ENCODE data around the gene NUPR2. TPM values are rescaled to one million over a fixed set of nuclear protein-coding genes. Genes with fewer than 3 reads are reported as not detected.

Gene NUPR2
- total RNA-seq, 1 experiment from 2014 or later = not detected

DNA sequence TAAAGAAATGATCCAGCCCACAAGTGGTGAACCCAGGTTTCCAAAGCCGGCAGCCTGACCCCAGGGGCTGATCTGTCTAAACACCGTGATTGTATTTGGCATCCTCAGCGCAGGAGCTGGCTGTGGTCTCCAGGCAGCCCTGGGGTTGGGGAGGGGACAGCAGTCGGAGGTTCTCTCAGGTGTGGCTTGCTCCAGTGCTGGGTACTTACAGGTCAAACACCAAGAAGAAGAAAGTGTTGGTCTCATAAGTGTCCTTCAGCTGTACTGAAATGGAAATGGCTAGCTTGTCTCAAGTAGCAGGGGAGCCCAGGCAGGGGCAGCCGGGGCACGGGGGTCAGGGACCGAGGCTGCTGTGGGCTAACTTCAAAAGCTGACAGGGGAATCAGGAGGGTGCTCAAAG, 29.5 kb downstream of the NUPR2 start:
- Mint-ChIP-seq H3K4me3 (no peak overlapping the region), H3K27me3 (ENCODE audit: low read depth) (no peaks in the 10 kb centered on the region), H3K9me3 (peaks cover 0 to 4% of the 10 kb centered on the region in 2 experiments; a peak in 2 of 5 replicates), H3K36me3 (ENCODE audit: insufficient read depth in 1 of 3, low read depth in 3 of 3) (peaks cover 2 to 9% (median 4%) of the 10 kb centered on the region in 3 experiments; a peak in 5 of 7 replicates), H3K27ac (no peak overlapping the region), H3K4me1 (no peaks in the 10 kb centered on the region)
- Histone ChIP-seq H3K56ac (ENCODE audit: insufficient read length, low read depth, low read length) (no peak overlapping the region), H3K23me2 (ENCODE audit: insufficient read length, low read depth, low read length, poor library complexity, severe bottlenecking) (no peaks in the 10 kb centered on the region), H3K79me1 (ENCODE audit: insufficient read depth, low read depth, low read length, poor library complexity, severe bottlenecking) (no peaks in the 10 kb centered on the region), H3K4ac (ENCODE audit: low read depth, low read length) (no peak overlapping the region), H4K20me1 (ENCODE audit: control insufficient read depth, insufficient read depth, insufficient read length) (no peaks in the 10 kb centered on the region), H2BK20ac (ENCODE audit: low read depth, low read length, poor library complexity, severe bottlenecking) (no peak overlapping the region), H3K4me1 (ENCODE audit: insufficient read depth, low read length) (no peaks in the 10 kb centered on the region), H3K23ac (ENCODE audit: insufficient read length, low read depth, low read length) (no peak overlapping the region), H3K27ac (ENCODE audit: insufficient read length, low read depth, low read length) (no peak overlapping the region), H2BK15ac (ENCODE audit: low read depth, low read length) (no peak overlapping the region), H2BK5ac (ENCODE audit: insufficient read length, low read length) (no peak overlapping the region), H2AK5ac (ENCODE audit: insufficient read length, low read length) (no peak overlapping the region), H3K79me2 (ENCODE audit: insufficient read depth, low read length) (no peaks in the 10 kb centered on the region), H4K91ac (ENCODE audit: insufficient read length, low read depth, low read length) (no peak overlapping the region), H3K14ac (ENCODE audit: insufficient read depth, low read length) (no peak overlapping the region), H3K27me3 (ENCODE audit: insufficient read depth, low read length) (no peaks in the 10 kb centered on the region), H3K4me2 (ENCODE audit: insufficient read depth, insufficient read length, low read length) (no peak overlapping the region), H3K9me3 (ENCODE audit: control insufficient read depth, low read depth, low read length) (no peaks in the 10 kb centered on the region), H2BK120ac (ENCODE audit: low read depth, low read length, poor library complexity, severe bottlenecking) (no peak overlapping the region), H4K8ac (replicated peaks; ENCODE audit: insufficient read length, low read depth, low read length) (no peak overlapping the region), H2BK12ac (ENCODE audit: insufficient read length, low read depth, low read length) (no peak overlapping the region), H2AFZ (ENCODE audit: low read length) (no peak overlapping the region), H3K18ac (ENCODE audit: insufficient read length, low read depth, low read length) (no peak overlapping the region), H4K5ac (ENCODE audit: insufficient read length, low read depth, low read length) (no peak overlapping the region), H3T11ph (ENCODE audit: low read length) (no peak overlapping the region), H3K9ac (ENCODE audit: extremely low read depth, insufficient read length, low read length) (no peak overlapping the region)
- TF ChIP-seq, protein P1, sequence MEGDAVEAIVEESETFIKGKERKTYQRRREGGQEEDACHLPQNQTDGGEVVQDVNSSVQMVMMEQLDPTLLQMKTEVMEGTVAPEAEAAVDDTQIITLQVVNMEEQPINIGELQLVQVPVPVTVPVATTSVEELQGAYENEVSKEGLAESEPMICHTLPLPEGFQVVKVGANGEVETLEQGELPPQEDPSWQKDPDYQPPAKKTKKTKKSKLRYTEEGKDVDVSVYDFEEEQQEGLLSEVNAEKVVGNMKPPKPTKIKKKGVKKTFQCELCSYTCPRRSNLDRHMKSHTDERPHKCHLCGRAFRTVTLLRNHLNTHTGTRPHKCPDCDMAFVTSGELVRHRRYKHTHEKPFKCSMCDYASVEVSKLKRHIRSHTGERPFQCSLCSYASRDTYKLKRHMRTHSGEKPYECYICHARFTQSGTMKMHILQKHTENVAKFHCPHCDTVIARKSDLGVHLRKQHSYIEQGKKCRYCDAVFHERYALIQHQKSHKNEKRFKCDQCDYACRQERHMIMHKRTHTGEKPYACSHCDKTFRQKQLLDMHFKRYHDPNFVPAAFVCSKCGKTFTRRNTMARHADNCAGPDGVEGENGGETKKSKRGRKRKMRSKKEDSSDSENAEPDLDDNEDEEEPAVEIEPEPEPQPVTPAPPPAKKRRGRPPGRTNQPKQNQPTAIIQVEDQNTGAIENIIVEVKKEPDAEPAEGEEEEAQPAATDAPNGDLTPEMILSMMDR (conservative IDR thresholded peaks at IDR 0.05) = no peak
- no peak for DNase-seq
- no CpG with 5 or more reads among the region's 7 CpGs for WGBS (ENCODE audit: extremely low coverage, insufficient read length, low lambda C conversion rate)
